GM12878 (cell line): ENCODE results near the gene DEXI. TPM values are rescaled to one million over a fixed set of nuclear protein-coding genes. Genes with fewer than 3 reads are reported as not detected.

ENCODE experiments used
- CBX3 ChIP-seq: fragments of 200-600 bp; sonication (generic); IDR thresholded peaks from 2 replicates; pipeline ENCODE4 v1.6.1; 2016; ENCODE audit warnings: low read depth, borderline replicate concordance
- CUX1 ChIP-seq: IDR thresholded peaks from 2 replicates; pipeline ENCODE4 v1.6.1; 2012; ENCODE audit warnings: improper control_type of control experiment, low read depth, low read length; ENCODE audit not compliant: insufficient replicate concordance
- E2F8 ChIP-seq: fragments of 450-650 bp; IDR thresholded peaks from 2 replicates; pipeline ENCODE4 v1.6.1; 2018; ENCODE audit warnings: mild to moderate bottlenecking, low read depth, moderate library complexity; ENCODE audit not compliant: partially characterized antibody
- EGR1 ChIP-seq, 2 experiments: IDR thresholded peaks; 1 replicate in 1 of 2; 2 replicates in 1 of 2; pipeline ENCODE4 v1.6.1; 2011 to 2012; ENCODE audit warnings: low read depth in 2 of 2, low read length in 2 of 2, borderline replicate concordance in 1 of 2, mild to moderate bottlenecking in 1 of 2, moderate library complexity in 1 of 2
- MLLT1 ChIP-seq: fragments of 450-650 bp; IDR thresholded peaks from 2 replicates; pipeline ENCODE4 v1.6.1; 2016; ENCODE audit warnings: mild to moderate bottlenecking
- NFXL1 ChIP-seq: fragments of 450-650 bp; IDR thresholded peaks from 2 replicates; pipeline ENCODE4 v1.6.1; 2017; ENCODE audit warnings: antibody characterized with exemption, mild to moderate bottlenecking, borderline replicate concordance
- NKRF ChIP-seq: fragments of 450-650 bp; conservative IDR thresholded peaks from 2 replicates; pipeline ENCODE4 v1.6.1; 2017; ENCODE audit warnings: mild to moderate bottlenecking, moderate library complexity
- NR2C2 ChIP-seq: IDR thresholded peaks from 2 replicates; pipeline ENCODE4 v1.6.1; 2011; ENCODE audit warnings: borderline replicate concordance, low read depth; ENCODE audit not compliant: control insufficient read depth, insufficient read length
- POLR2AphosphoS2 ChIP-seq: IDR thresholded peaks from 2 replicates; pipeline ENCODE4 v1.6.1; 2011; ENCODE audit warnings: low read depth, mild to moderate bottlenecking, low read length, improper control_type of control experiment, moderate library complexity
- POLR2AphosphoS5 ChIP-seq: IDR thresholded peaks from 2 replicates; pipeline ENCODE4 v1.6.1; 2011; ENCODE audit warnings: mild to moderate bottlenecking, low read length, inconsistent platforms
- POU2F2 ChIP-seq: IDR thresholded peaks from 3 replicates; pipeline ENCODE4 v1.6.1; 2011; ENCODE audit warnings: low read depth, mild to moderate bottlenecking, low read length, borderline replicate concordance
- RBBP5 ChIP-seq: fragments of 200-600 bp; sonication (generic); conservative IDR thresholded peaks from 2 replicates; pipeline ENCODE4 v1.6.1; 2016
- STAT1 ChIP-seq: fragments of 450-650 bp; conservative IDR thresholded peaks from 2 replicates; pipeline ENCODE4 v1.6.1; 2014; ENCODE audit warnings: antibody characterized with exemption, mild to moderate bottlenecking
- TARDBP ChIP-seq: IDR thresholded peaks from 2 replicates; pipeline ENCODE4 v1.6.1; 2016; ENCODE audit warnings: borderline replicate concordance
- ZNF217 ChIP-seq: fragments of 450-650 bp; IDR thresholded peaks from 2 replicates; pipeline ENCODE4 v1.6.1; 2017; ENCODE audit warnings: antibody characterized with exemption, mild to moderate bottlenecking
- polyA plus RNA-seq, 11 experiments: library from polyadenylated mRNA; depleted of rRNA in 4 of 11; unstranded in 6 of 11; stranded (reverse) in 5 of 11; fragments of >200 nt; fragmentation: Nextera tagmentation in 4 of 11; fragmentation: Illumina TruSeq in 1 of 11; extraction: Ambion mirVana in 4 of 11; extraction: Trizol in 1 of 11; gene quantifications; 1 replicate in 1 of 11; 2 replicates in 10 of 11; pipeline versions ENCODE4 v1.2.1 to v1.2.3, GENCODE V29; 2011 to 2016; ENCODE audit warnings: inconsistent platforms in 2 of 11, missing spikeins in 2 of 11, low read depth in 1 of 11
- total RNA-seq, 4 experiments: library from RNA; depleted of rRNA in 3 of 4; stranded (reverse); fragments of >200 nt in 3 of 4; fragmentation: Illumina TruSeq in 1 of 4; extraction: Trizol in 1 of 4; gene quantifications; 2 replicates each; pipeline versions ENCODE4 v1.2.1 to v1.2.3, GENCODE V29; 2013 to 2021

DEXI gene
- total and polyA plus RNA-seq, 10 of the 15 experiments (the other 5 are each of a cell fraction or from before 2014, with no cell fraction given) = 1.4 to 26.3 (median 18.4) TPM

GRCh38 chr16:10964039-10964890, 22.0 kb upstream of the DEXI start (continued):
- TF ChIP-seq E2F8 (no peak), MLLT1 (peak; percentile 82), POLR2AphosphoS5 (0 out of 2 replicates have a peak, but pooled peaks have one; percentile 31), EGR1 (IDR thresholded peaks at IDR 0.05; ENCODE audit: borderline replicate concordance in 1 of 2, low read depth in 2 of 2, low read length in 2 of 2) (no peak; a peak in 1 of 3 replicates), ZNF217 (0 out of 2 replicates have a peak, but pooled peaks have one; percentile 68), POLR2AphosphoS2 (no peak), TARDBP (no peak), CBX3 (no peak), STAT1 (peak; percentile 82; the same call in 1 of the 2 replicates), POU2F2 (peak; percentile 66; the same call in 1 of the 3 replicates), NR2C2 (no peak), NFXL1 (no peak), NKRF (peak; percentile 77), CUX1 (no peak), RBBP5 (no peak)
